GM19438 (cell line): ENCODE results near the gene DPP6.

Experiments used
- ATAC-seq: cut with Tn5 transposase; IDR thresholded peaks from one replicate; pipeline ENCODE4 v1.9.1; 2021; ENCODE audit warnings: low read depth; ENCODE audit not compliant: unreplicated experiment

DPP6 gene

GRCh38 chr7:154679379-154680053 is 627.3 kb downstream of the DPP6 start:
- no peak for ATAC-seq

GRCh38 chr7:154680894-154681659 is 628.9 kb downstream of the DPP6 start:
- ATAC-seq, result no peak

GRCh38 chr7:154682003-154682402 is 629.8 kb downstream of the DPP6 start:
- no peak for ATAC-seq

DNA sequence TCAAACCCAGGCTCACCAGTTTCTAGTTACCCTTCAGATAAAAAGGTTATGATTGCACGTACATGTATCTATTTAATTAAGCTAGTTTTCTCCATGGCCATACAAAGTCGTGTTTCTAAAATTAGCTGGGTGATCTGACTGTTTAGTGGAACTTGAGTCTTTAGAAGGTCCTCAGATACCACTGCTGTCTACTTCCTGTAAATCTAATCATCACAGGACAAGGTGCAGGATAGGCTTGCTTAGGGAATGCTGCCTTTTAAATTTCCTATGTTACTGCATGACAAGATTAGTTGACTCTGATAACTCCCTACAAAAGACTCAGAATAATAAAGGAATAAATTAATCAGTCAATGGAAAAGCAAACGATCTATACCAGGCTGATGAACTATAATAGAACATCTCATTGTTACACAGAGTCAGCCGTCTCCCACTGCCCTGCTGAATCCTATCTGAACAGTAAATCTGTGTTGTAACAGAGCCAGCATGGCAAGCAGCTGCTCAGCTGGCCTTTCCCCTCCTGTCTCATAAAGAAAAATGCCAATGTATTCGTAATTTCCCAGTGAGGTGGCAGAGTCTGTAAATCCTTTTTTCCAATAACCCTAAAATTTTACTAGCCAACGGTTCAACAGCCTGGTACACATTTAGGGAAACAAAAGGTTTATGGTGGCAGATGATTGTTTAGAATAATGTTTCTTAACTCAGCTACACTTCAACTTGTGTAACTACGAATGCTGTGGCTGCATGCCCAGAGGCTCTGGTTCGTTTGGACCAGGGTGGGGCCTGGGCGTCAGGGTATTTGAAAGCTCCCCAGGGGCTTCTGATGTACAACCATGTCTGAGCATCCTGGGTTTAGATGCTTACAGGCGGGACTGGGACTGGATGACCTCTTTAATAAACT is 632.7 kb downstream of the DPP6 start:
- ATAC-seq, result no peak

DNA sequence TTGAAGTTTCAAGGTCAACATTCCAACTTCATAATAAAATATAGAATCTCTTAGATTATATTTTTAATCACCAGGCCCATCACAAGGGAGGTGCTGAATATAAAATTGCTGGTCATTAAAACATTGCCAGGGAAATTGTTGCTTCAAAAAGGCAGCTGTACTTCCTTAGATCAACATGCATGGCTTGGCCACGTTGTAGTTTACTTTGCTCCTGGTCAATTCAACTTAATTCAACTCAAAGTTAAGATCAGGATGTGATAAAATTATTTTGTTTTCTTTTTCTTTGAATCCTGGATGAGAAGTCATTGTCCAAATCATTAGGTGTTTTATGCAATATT is 633.3 kb downstream of the DPP6 start:
- no peak for ATAC-seq

DNA sequence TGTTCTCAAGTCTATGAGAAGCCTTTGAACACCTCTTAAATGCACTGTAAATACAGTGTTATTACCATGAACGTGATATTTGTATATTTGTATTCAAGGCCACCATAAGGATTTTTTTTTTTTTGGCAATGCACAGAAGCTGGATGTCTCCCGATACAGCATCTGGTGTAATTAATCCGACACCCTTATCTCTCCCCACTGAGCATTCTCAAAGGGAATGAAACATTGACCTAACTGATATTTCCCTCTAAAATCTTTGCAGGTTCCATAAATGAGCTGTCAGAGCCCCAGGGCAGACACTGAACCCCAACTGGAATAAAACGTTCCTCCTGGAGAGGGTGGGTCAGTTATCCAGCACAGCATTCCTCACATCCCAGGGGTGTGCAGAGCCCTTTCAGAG is 634.1 kb downstream of the DPP6 start:
- no peak for ATAC-seq

GRCh38 chr7:154688952-154689351 is 636.8 kb downstream of the DPP6 start:
- no peak for ATAC-seq

DNA sequence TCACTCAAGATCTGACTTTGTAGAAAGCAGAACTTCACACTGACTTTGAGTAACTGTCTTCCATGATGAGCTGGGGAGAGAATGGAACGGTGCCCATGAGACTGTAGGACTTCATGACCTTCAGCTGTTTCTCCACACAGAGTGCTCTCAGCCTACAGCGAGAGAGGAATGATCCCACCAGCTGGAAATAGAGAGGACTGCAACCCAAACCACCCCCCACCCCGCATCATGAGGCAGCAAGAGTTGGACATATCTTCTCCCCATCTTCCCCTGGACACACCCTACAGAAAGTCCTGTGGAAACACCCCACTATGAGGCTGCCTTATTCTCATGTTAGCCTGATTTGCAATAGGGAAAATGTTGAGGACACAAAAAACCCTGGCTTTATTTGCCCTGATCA is 638.2 kb downstream of the DPP6 start:
- no peak for ATAC-seq

DNA sequence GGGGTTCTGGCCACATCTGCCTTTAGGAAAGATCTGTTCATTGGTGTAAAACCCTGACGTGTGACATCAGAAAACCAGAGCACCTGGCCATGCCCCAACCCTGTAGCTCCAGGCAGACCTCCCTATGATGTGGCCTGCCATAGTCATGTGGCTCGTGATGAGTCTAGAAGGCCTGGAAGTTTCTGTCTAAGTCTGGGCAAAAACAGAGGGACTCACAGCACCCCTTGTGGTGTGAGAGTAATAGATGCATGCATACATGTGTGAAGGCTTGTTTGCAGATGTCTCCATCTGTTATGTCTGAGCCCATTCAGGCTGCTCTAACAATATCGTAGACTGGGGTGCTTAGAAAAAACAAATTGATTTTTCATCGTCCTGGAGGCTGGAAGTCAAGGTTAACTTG is 641.5 kb downstream of the DPP6 start:
- no peak for ATAC-seq

GRCh38 chr7:154695836-154696235 is 643.6 kb downstream of the DPP6 start:
- ATAC-seq, result no peak

- no peak for ATAC-seq
Observed at GRCh38 chr7:154696556-154696955, 644.4 kb downstream of the DPP6 start.

DNA sequence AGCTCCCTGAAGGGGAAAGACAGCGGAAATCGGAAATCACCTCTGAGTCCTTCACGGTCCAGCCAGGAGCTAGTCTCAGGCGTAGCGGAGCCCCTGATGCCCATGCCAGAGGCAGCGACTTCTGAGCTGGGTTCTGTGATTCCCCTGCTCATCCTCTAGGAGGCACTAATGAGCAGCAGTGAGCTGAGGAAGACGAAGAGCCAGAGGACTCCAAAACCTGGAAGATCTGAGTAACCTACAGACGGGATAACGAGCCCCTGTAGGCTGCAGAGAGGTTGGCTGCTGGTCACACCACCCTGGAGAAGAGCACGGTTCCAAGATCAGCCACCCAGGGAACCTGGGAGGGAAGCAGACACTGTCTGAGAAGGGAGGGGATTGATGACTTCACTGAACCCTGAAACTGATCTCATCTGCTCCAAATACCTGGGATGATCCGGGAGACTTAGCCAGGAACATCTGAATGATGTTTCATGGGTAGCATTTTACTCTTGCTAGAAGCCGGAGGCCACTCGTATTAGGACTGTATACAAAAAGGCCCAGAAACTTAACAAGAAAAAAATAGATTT is 646.6 kb downstream of the DPP6 start:
- ATAC-seq, result no peak

DNA sequence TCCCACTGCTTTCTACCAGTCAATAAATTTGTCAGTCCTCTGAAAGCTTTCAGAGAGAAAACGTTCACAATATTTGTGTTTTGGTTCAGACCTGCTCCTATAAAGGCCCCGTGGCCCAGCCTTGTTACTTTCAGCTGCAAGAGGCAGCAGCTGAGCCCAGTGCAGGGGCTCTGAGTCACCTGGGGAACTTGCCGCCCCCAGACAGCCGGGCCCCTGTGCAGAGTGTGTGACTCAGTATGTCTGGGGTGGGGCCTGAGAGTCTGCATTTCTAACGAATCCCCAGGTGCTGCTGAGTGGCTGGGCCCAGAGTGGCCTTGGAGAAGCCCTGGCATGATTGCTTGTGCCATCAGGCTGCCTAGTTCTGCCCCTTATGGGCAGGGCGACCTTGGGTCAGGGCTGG is 647.2 kb downstream of the DPP6 start:
- ATAC-seq, result no peak

- ATAC-seq, result no peak
Observed at GRCh38 chr7:154709840-154710520, 657.8 kb downstream of the DPP6 start.

- no peak for ATAC-seq
Observed at GRCh38 chr7:154720016-154720415, 667.8 kb downstream of the DPP6 start.

- ATAC-seq, result no peak
Observed at GRCh38 chr7:154721086-154721485, 668.9 kb downstream of the DPP6 start.

GRCh38 chr7:154726368-154726767 is 674.2 kb downstream of the DPP6 start:
- no peak for ATAC-seq

GRCh38 chr7:154729056-154729455 is 676.9 kb downstream of the DPP6 start:
- no peak for ATAC-seq

DNA sequence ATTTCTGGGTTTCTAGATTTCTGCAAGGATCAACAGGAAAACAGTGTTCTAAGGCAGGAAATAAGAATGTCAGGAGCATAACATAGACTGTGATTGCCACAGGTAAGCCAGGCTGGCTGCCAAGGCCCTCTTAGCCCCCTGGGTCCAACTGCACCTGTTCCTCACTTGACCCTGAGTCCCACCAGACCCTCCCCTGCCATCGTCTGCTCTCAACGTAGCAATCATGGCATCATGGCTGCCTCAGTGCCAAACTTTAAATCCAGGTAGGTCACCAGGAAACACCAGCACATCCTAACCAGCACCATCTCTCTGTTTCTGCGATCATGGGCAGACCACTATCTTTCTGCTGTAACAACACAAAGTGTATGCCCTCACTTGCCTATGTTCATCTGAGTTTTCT is 683.6 kb downstream of the DPP6 start:
- no peak for ATAC-seq

DNA sequence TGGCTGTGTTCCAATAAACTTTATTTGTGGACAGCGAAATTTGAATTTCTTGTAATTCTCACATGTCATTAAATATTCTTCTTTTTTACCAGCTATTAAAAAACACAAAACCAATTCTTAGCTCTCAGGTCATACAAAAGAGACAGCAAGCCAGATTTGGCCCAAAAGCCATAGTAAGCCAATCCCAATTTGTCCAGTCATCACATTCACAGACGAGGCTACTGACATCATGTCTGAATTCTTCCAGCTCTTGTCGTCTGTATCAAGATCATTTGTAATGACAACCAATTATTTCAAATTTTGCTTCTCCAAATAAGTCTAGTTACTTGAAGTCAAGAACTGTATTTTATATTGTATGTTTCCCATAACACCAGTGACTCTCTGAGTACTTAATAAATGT is 684.2 kb downstream of the DPP6 start:
- no peak for ATAC-seq

DNA sequence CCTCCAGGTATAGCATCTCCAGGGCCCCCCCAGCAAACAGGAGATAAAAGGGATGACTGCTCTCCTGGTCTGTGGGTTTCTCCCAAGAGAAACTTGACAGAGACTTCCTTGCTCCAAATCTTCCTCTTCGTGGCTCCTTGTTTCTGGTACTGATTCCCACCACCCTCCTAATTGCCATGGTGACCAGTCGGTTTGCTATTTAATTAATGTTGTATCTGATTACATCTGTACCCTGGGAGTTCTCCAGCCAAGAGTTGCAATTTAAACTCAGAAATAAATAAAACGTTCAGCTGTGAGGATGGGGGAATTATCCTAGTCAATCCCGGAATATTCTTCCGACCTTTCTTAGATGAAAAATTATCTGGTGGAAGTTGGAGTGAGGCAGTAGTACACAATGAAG is 686.0 kb downstream of the DPP6 start:
- no peak for ATAC-seq
